Neural progenitor cell (in vitro differentiated cells): Measurements from ENCODE around the gene CCDC184.
A peak's percentile ranks its signal among the peaks of the same experiment; 100 is the strongest.

Experiments used
- CTCF ChIP-seq: fragments of 200-600 bp; sonication (generic); IDR thresholded peaks from 2 replicates; pipeline ENCODE4 v1.5.1; 2017; ENCODE audit warnings: antibody characterized with exemption, mild to moderate bottlenecking
- EZH2 ChIP-seq: fragments of 200-600 bp; sonication (generic); IDR thresholded peaks from 2 replicates; pipeline ENCODE4 v1.6.1; 2017; ENCODE audit warnings: antibody characterized with exemption, mild to moderate bottlenecking, moderate library complexity
- EZH2phosphoT487 ChIP-seq: fragments of 200-600 bp; sonication (generic); IDR thresholded peaks from 2 replicates; pipeline ENCODE4 v1.6.1; 2017; ENCODE audit warnings: antibody characterized with exemption

GRCh38 chr12:48157018-48157888 is 26.2 kb upstream of the CCDC184 start, which contains the start of gene ASB8:
- TF ChIP-seq EZH2 (no peak), CTCF (peak; percentile 52), EZH2phosphoT487 (no peak)
